HG03039 (cell line): ENCODE measurements around the gene MRPS27.

Experiments used
- ATAC-seq: cut with Tn5 transposase; IDR thresholded peaks from one replicate; pipeline ENCODE4 v1.9.1; 2021; ENCODE audit warnings: mild to moderate bottlenecking, moderate library complexity; ENCODE audit not compliant: unreplicated experiment

MRPS27 gene

DNA sequence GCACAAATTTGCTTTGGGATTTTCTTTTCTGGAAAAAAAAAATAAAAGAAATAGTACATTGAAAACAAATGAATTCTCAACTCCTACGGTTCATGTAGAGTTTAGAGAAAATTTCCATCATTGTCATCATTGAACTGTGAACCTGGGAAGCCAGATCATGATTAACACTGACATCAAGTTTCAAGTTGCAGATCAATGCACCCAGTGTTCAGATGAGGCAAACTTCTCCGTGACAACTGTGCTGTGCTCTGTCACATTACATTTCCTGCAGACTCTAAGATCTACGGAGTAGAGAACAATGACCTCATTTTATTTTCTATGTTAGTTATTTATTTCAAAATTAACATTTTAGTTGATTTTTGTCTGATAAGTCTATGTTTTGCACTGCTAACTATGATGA is 113.0 kb downstream of the MRPS27 start:
- ATAC-seq, result no peak

DNA sequence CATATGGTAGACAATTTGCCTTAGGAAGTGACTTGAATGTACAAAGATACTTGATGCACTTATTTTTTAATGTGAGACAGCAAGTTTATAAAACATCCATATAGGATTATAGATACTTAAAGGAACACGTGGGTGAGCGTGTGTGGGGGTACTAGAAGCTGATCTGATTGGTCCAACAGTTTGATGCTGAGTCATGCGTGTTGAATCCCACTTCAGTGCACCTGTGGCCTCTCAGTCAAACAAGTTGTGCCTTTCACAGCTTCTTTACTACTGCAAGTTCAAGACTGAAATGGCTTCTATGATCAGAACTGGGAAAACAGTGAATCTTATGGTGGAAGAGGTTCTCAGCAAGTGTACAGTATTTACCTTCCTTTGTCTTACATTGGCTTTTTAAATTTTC is 113.9 kb downstream of the MRPS27 start:
- no peak for ATAC-seq

DNA sequence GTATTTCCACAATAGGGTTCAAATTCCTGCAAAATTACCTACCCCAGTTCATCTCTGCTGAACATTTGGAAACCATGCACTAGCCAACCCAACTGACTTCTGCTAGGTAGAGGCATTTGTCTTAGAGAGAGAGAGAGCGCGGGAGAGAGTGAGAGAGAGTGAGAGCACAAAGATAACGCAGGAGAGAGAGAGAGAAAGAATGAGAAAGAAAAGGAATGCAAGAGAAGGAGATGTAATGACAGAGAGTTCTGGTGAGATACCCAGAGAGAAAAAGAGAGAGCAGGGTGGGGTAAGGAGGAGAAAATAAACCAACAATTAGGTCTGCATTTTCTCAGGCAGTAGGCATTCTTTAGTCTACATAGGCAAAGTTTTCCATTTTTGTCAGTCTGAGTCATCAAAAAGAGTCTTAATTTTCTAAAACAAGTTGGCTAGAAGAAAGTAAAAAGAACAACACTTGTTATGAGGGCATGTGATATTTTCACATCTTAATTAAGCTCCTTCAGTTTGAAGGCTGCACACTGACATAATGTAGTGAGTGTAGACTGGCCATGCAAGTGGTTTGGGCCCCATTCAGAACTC is 114.5 kb downstream of the MRPS27 start:
- no peak for ATAC-seq

DNA sequence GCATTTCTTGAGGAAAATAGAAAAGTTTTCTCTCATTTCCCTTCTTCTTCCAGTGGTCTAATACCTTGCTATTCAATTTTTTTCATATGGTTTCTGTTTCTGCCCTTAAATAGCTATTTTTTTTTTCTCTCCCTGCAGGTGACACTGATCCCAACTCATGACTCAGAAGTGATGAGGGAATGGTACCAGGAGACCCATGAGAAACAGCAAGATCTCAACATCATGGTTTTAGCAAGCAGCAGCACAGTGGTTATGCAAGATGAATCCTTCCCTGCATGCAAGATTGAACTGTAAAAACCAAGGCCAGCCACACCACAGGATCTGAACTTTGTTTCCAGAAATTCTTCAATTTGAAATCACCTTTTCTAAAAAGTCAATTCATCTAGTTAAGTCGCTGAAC is 115.1 kb downstream of the MRPS27 start:
- no peak for ATAC-seq

DNA sequence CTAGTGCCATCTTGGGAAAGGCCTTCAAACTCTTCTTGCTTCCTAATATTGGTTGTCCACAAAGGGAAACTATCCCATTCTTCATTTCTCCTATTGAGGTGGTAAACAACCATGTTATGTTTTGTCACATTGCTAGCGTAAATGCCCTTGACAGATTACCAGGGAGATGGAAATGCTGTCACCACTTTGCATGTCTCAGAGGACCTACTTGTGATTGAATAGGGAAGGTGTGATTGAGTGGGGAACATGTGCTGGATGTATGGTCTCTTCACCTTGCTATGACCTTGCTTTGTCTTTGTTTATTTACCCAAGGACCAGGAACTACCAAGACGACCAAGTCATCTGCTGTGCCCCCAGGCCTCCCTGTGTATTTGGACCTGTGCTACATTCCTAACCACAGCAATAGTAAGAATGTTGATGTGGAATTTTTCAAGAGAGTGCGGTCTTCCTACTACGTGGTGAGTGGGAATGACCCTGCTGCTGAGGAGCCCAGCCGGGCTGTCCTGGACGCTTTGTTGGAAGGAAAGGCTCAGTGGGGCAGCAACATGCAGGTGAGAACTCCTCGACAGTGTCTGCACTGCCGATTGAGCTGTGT is 116.7 kb downstream of the MRPS27 start:
- no peak for ATAC-seq

DNA sequence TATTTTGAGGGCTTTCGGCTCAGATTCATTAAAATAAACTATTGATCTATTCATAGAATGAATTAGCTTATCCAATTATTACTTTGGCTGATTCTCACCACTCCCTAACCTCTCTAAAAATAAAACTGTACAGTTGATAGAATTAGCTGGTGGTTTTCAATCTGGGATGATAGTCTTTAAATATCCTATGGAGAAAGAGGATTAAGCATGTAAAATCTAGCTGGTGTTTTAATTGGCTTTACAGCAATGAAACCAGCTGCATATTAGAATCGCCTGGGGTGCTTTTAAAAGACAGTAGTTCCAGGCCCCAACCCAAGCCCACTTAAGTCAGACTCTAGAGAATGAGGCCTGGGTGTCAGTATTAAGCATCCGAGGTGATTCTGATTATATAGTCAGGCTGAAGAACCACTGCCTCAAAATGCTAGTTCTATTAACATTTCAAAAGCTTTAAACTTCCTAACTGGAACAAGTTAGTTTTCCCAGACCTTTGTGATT is 117.7 kb downstream of the MRPS27 start:
- ATAC-seq, result no peak

DNA sequence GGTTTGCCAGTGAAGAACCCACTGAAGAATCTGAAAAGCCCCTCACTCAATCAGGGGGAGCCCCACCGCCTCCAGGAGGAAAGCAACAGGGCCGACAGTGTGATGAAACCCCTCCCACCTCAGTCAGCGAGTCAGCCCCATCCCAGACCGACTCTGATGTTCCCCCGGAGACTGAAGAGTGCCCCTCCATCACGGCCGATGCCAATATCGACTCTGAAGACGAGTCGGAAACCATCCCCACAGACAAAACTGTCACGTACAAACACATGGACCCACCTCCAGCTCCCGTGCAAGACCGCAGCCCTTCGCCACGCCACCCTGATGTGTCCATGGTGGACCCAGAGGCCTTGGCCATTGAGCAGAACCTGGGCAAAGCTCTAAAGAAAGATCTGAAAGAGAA is 120.4 kb downstream of the MRPS27 start:
- ATAC-seq, result no peak

DNA sequence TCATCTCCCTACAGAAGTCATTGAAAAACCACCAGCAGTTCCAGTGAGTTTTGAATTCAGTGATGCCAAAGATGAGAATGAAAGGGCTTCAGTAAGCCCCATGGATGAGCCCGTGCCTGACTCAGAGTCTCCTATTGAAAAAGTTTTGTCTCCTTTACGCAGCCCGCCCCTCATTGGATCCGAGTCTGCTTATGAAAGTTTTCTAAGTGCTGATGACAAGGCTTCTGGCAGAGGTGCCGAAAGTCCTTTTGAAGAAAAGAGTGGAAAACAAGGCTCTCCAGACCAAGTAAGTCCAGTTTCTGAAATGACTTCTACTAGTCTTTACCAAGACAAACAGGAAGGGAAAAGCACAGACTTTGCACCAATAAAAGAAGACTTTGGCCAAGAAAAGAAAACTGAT is 122.6 kb downstream of the MRPS27 start:
- no peak for ATAC-seq

DNA sequence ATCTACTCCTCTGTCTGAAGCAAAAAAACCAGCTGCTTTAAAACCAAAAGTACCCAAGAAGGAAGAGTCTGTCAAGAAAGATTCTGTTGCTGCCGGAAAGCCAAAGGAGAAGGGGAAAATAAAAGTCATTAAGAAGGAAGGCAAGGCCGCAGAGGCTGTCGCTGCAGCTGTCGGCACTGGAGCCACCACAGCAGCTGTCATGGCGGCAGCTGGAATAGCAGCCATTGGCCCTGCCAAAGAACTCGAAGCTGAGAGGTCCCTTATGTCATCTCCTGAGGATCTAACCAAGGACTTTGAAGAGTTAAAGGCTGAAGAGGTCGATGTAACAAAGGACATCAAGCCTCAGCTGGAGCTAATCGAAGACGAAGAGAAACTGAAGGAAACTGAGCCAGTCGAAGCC is 124.5 kb downstream of the MRPS27 start:
- ATAC-seq, result no peak

DNA sequence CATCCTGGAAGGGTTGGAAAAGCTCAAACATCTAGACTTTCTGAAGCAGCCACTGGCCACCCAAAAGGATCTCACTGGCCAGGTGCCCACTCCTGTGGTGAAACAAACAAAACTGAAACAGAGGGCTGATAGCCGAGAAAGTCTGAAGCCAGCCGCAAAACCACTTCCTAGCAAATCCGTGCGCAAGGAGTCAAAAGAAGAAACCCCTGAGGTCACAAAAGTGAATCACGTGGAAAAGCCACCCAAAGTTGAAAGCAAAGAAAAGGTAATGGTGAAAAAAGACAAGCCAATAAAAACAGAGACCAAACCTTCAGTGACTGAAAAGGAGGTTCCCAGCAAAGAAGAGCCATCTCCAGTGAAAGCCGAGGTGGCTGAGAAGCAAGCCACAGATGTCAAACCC is 125.2 kb downstream of the MRPS27 start:
- ATAC-seq, result peak; percentile 84

DNA sequence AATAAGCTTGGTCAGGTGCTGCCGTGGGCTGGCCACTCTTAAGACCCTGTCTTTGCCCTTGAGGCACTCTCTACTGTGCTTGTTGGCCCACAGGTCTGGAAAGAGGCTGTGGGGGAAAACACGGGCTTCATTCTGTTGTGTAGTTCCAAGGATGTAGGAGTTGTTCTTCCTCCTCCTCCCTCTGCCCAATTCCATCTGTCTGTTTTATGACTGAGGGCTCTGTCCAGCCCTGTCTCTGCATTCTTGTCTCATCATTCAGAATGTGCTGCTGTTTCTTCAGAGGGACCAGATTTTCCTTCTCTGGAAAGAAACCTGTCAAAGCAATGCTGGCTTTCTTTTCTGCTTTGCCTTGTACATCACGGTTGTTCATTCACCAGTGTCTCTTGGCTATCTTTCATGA is 128.6 kb downstream of the MRPS27 start:
- ATAC-seq, result no peak

DNA sequence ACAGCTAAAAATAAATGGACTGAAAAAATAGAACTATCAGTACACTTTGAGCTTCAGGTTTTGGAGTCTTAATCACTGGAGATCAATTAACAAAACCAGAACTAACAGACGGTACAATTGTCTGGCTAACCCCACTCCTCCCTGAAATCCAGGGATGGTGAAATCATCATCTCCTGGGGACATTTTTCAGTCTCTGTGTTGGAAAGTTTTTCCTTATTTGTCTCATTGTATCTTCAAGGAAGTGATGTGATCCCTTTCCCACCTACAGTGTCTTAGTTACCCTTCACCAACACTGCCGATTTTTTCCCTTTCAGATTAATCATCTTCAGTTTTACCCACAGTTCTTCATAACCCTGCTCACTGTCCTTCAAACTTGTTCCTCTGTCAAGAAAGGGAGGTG is 130.9 kb downstream of the MRPS27 start:
- ATAC-seq, result no peak

DNA sequence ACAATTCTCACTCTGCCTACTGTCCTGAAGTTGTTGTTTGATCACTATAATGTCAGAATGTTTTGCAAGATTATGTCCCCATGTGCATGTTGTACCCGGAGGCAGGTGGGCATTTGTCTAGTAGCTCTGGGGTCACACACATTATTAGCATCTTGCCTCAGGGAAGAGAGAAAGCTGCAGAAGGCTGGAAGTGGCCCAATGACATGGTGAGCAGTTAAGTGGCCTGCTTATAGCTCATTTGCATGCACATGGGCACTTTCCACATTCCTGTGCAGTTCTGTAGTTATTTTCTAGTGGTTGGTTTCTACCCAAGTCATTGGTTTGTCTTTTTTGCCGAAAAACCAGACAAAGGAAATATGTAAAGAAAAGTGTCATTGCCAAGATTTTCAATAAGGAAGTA is 131.9 kb downstream of the MRPS27 start:
- ATAC-seq, result no peak

DNA sequence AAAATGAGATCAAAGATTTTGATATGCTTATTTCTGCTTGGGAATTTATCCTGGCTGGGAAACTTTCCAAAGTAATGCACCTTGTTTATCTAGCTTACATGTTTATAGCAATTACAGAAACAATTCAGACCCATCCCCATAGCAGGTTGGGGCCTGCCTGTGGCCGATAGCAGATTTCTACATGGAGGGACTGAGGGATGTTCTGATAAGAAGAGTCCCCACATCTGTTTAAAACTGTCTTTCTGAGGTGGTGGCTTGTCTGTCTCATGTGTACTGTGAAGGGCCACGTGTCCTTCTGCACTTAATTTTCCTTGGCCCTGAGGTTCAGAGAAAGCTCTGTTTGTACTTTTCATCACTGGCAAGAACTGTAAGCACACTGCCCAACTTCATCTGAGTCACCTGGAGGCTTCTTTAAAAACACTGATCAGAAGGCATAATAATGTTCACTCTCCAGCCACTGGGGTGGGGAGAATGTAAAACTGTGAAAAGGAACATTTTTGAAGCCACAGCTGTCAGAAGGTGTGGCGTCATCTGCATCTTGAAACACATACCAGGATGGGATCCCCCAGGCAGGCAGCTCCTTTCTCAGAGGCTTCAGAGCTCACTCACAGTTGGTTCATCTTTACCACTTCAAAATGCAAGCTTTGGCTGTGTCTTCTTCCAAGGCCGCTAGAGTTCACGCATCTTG is 132.5 kb downstream of the MRPS27 start:
- ATAC-seq, result no peak

DNA sequence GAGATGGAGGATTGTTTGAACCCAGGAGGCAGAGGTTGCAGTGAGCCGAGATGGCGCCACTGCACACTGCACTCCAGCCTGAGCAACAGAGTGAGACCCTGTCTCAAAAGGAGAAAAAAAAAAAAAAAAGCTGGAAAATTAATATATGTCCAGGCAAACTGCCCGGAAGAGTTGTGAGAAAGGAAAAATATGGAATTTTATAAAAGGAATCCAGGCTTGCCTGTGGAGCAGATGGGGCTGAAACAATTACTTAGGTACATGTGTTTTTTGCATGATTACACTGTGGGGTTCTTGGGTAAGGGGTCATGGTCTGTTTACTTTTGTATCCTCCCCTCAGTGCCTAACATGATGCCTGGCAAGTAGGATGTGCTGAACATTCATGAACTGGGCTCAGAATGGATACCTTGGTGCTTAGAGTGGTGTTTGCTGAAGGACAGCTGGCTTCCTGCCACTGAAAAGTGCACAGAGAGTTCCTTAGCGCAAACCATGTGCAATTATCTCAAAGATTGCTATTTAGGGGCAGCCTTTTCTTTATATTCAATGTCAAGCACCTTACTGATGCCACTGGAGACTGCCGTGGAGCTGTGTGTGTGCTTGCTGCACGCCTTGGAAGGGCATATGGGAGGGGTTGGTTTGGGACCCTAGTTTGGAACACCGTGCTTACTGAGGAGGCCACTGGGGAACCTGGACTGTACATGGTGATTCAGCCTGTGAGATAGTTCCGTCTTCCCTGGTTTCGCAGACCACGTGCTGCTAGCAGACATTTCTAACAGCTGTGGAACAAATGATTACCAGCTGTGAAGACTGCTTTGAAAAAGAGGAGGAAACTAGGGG is 134.3 kb downstream of the MRPS27 start:
- no peak for ATAC-seq

DNA sequence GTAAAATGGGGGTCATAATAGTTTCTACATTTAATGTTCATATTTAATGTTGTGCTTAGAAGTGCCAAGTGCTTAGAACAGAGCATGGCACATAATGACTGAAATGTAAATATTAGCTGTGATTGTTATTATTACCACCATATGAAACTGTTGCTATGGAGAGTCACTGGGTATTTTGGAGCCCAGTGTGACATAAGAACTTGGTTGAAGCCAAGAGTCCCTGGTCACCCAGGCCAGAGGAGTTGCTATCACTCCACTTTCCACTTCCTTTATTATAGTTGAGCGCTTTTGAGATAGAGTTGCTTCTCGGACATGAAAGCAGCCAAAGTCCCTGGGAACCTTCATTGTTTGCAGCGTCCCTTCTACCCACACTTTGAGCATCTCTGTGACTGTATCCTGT is 135.6 kb downstream of the MRPS27 start:
- no peak for ATAC-seq

DNA sequence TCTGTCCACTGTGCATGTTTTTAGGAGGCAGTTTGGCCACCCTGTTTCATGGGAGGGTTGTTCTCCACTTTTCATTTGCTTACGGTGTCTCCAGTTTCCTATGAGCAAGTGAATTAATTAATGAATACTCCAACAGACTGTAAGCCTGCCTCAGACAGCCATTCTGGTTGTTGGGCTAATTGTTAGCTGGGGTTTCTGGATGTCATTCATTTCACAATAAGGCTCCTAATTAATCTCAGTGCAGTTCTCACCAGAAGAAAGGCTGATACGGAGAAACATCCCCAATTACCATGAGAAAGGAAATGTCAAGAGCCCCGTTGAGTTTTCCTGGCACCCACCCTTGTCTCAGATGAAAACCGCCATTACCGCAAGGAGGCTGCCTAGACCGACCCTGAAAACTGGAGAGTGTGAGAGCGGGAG is 136.9 kb downstream of the MRPS27 start:
- ATAC-seq, result no peak

DNA sequence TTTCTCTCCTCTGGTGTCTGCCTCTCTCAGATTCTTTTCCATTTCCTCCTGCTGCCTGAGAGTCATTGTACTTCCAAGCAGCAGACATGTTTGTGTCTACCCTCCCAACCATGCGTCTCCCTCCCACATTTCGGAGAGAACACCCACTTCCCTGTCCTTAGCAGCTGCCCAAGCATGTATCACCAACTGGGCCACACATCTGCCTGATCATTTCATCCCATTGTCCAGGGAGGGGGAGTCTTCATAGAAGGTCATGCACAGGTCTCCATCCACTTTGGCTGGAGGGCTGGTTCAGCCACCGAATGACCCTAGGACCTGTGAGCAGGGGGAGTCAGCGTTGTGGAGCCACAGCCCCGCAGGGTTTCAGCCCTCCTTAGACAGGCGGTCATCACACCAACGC is 137.4 kb downstream of the MRPS27 start:
- no peak for ATAC-seq

DNA sequence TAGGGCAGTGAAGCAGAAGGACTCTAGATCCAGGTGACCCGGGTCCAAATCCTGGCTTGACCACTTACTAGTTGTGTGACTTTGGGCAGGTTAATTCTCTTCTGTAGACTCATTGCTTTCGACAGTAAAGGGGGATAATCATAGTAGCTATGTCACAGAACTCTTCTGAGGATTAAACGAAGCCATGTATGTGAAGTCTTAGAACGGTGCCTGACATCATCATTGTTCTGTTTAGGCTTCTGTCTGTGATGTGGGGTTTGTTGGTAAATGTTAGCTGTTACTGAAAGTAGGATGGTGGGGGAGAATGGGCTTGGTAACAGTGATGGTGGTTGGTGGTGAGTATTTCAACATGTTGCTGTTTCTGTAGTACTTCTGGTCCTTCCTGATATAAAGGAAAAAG is 139.1 kb downstream of the MRPS27 start:
- ATAC-seq, result no peak

DNA sequence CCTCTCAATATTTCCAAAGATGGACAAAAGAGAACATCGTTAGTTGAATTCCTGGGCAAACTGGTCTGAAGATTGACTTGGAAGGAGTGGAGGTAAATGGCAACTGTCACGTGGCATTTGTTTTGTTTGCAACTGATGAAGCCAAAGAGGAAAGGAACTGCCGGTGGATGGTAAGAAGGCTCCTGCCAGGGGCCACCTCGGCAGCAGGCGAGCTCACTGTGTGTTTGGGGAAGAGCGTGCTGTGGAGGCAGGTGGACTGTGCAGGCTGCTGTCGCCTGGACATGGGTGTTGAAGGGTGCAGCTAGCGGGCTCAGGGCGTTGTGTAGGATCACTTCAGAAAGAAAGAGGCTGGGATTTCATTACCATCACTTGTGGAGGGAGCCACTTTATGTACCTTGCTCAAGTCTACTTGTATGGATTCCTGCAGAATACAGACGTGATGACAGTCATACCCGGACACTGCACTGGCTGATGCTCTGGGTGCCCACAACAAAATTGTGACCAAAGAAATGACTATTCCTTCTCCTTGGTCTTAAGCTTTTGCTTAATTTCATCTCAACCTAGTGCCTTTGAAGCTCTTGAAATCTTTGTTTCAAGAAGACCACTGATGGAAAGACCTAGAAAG is 140.1 kb downstream of the MRPS27 start:
- no peak for ATAC-seq
